ENCODE measurements around the gene IL12RB1. TPM values are rescaled to one million over a fixed set of nuclear protein-coding genes. Genes with fewer than 3 reads are reported as not detected.

Gene IL12RB1
- total and polyA plus RNA-seq, 2 donors from 2014 or later = 0.45 to 3.2 TPM

- Histone ChIP-seq H3K36me3 (ENCODE audit: control insufficient read depth in 2 of 3, insufficient read depth in 3 of 3, low read length in 3 of 3) (peaks cover 0 to 9% (median 0%) of the 10 kb centered on the region in 3 donors), H3K9ac (ENCODE audit: low read length in 3 of 3) (no peak overlapping the region), H3K27me3 (ENCODE audit: control insufficient read depth, insufficient read depth, low read length) (no peaks in the 10 kb centered on the region), H3K4me1 (ENCODE audit: control insufficient read depth in 2 of 3, insufficient read depth in 2 of 3, low read depth in 1 of 3, low read length in 3 of 3) (peaks cover 0 to 19% (median 5%) of the 10 kb centered on the region in 3 donors), H3K9me3 (ENCODE audit: control insufficient read depth in 2 of 3, insufficient read depth in 1 of 3, low read length in 3 of 3) (no peaks in the 10 kb centered on the region), H3K27ac (ENCODE audit: low read depth in 2 of 2, low read length in 2 of 2) (no peak overlapping the region), H3K4me3 (ENCODE audit: low read length in 3 of 3) (peak overlapping the region in 1 of 3 donors; percentile 18)
- DNase-seq (no peak), FAIRE-seq (no peak)
- TF ChIP-seq, protein P1, sequence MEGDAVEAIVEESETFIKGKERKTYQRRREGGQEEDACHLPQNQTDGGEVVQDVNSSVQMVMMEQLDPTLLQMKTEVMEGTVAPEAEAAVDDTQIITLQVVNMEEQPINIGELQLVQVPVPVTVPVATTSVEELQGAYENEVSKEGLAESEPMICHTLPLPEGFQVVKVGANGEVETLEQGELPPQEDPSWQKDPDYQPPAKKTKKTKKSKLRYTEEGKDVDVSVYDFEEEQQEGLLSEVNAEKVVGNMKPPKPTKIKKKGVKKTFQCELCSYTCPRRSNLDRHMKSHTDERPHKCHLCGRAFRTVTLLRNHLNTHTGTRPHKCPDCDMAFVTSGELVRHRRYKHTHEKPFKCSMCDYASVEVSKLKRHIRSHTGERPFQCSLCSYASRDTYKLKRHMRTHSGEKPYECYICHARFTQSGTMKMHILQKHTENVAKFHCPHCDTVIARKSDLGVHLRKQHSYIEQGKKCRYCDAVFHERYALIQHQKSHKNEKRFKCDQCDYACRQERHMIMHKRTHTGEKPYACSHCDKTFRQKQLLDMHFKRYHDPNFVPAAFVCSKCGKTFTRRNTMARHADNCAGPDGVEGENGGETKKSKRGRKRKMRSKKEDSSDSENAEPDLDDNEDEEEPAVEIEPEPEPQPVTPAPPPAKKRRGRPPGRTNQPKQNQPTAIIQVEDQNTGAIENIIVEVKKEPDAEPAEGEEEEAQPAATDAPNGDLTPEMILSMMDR (IDR thresholded peaks at IDR 0.05; ENCODE audit: borderline replicate concordance, extremely low read depth, insufficient read depth) = no peak
- intact Hi-C loops (cut with DNase I) = no loop called here
Measured at GRCh38 chr19:18010149-18010548, 76.6 kb downstream of the IL12RB1 start.

DNA sequence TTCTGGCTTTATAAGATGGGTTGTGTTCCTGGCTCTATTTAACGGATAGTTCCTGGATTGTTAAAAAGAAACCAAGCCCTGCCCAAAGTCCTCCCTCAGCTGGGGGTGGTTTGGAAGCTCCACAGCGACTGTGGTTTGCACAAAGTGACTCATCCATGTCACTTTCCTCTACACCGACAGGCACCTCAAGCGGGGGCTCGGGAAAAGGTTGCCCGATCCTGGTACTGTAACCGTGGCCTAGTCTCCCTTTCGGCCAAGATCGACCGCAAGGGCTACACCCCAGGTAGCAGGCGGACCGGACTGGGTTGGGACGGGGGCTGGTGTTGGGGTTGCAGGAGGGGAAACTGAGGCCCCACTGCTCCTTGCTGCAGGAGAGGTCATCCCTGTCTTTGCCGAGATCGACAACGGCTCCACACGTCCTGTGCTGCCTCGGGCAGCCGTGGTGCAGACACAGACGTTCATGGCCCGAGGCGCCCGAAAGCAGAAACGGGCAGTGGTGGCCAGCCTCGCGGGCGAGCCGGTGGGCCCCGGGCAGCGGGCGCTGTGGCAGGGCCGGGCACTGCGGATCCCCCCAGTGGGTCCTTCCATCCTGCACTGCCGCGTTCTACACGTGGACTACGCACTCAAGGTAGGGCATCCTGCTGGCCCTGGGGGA is 77.2 kb downstream of the IL12RB1 start:
- Histone ChIP-seq H3K4me3 (ENCODE audit: low read length in 3 of 3) (peak overlapping the region in 2 of 3 donors; percentile 58 to 60), H3K4me1 (ENCODE audit: control insufficient read depth in 2 of 3, insufficient read depth in 2 of 3, low read depth in 1 of 3, low read length in 3 of 3) (peaks cover 0 to 19% (median 5%) of the 10 kb centered on the region in 3 donors), H3K9ac (ENCODE audit: low read length in 3 of 3) (no peak overlapping the region), H3K27ac (ENCODE audit: low read depth in 2 of 2, low read length in 2 of 2) (no peak overlapping the region), H3K9me3 (ENCODE audit: control insufficient read depth in 2 of 3, insufficient read depth in 1 of 3, low read length in 3 of 3) (no peaks in the 10 kb centered on the region), H3K36me3 (ENCODE audit: control insufficient read depth in 2 of 3, insufficient read depth in 3 of 3, low read length in 3 of 3) (peaks cover 0 to 9% (median 0%) of the 10 kb centered on the region in 3 donors), H3K27me3 (ENCODE audit: control insufficient read depth, insufficient read depth, low read length) (no peaks in the 10 kb centered on the region)
- no peak for FAIRE-seq
- TF ChIP-seq, protein P1 (IDR thresholded peaks at IDR 0.05; ENCODE audit: borderline replicate concordance, extremely low read depth, insufficient read depth) = no peak
- no peak for DNase-seq
- intact Hi-C loops (cut with DNase I) = loop anchor here (5.0 kb wide), 1 partner anchor 48 kb away; no protein-coding TSS in a partner anchor

Other genes starting within 250 kb of the IL12RB1 start
- 30.8 TPM for gene JAK3, start 239.0 kb downstream of the IL12RB1 start, total RNA-seq
- 3.5 TPM for gene JAK3, start 239.0 kb downstream of the IL12RB1 start, polyA plus RNA-seq (ENCODE audit: insufficient read depth, low read depth, low replicate concordance)
- 1,282 TPM for gene RPL18A, start 227.0 kb downstream of the IL12RB1 start, total RNA-seq
- 1,707 TPM for gene RPL18A, start 227.0 kb downstream of the IL12RB1 start, polyA plus RNA-seq (ENCODE audit: insufficient read depth, low read depth, low replicate concordance)
- gene SLC5A5, start 215.0 kb downstream of the IL12RB1 start, total RNA-seq = 0.16 TPM
- not detected for gene SLC5A5, start 215.0 kb downstream of the IL12RB1 start, polyA plus RNA-seq (ENCODE audit: insufficient read depth, low read depth, low replicate concordance)
- 59.5 TPM for gene CCDC124, start 153.9 kb downstream of the IL12RB1 start, total RNA-seq
- 120 TPM for gene CCDC124, start 153.9 kb downstream of the IL12RB1 start, polyA plus RNA-seq (ENCODE audit: insufficient read depth, low read depth, low replicate concordance)
- gene KCNN1, start 119.8 kb downstream of the IL12RB1 start, total RNA-seq = 0.19 TPM
- gene KCNN1, start 119.8 kb downstream of the IL12RB1 start, polyA plus RNA-seq (ENCODE audit: insufficient read depth, low read depth, low replicate concordance) = 0.37 TPM
- gene ARRDC2, start 78.8 kb downstream of the IL12RB1 start, total RNA-seq = 68.4 TPM
- 20.8 TPM for gene ARRDC2, start 78.8 kb downstream of the IL12RB1 start, polyA plus RNA-seq (ENCODE audit: insufficient read depth, low read depth, low replicate concordance)
- gene MAST3, start 10.8 kb upstream of the IL12RB1 start, total RNA-seq = 16.0 TPM
- gene MAST3, start 10.8 kb upstream of the IL12RB1 start, polyA plus RNA-seq (ENCODE audit: insufficient read depth, low read depth, low replicate concordance) = 5.6 TPM
- 29.6 TPM for gene PIK3R2, start 66.2 kb upstream of the IL12RB1 start, total RNA-seq
- gene PIK3R2, start 66.2 kb upstream of the IL12RB1 start, polyA plus RNA-seq (ENCODE audit: insufficient read depth, low read depth, low replicate concordance) = 10.1 TPM
- gene IFI30, start 86.9 kb upstream of the IL12RB1 start, total RNA-seq = 109 TPM
- gene IFI30, start 86.9 kb upstream of the IL12RB1 start, polyA plus RNA-seq (ENCODE audit: insufficient read depth, low read depth, low replicate concordance) = 173 TPM
- gene MPV17L2, start 106.3 kb upstream of the IL12RB1 start, total RNA-seq = 11.5 TPM
- 31.1 TPM for gene MPV17L2, start 106.3 kb upstream of the IL12RB1 start, polyA plus RNA-seq (ENCODE audit: insufficient read depth, low read depth, low replicate concordance)
- 5.2 TPM for gene RAB3A, start 117.1 kb upstream of the IL12RB1 start, total RNA-seq
- gene RAB3A, start 117.1 kb upstream of the IL12RB1 start, polyA plus RNA-seq (ENCODE audit: insufficient read depth, low read depth, low replicate concordance) = 10.5 TPM
- 2.0 TPM for gene PDE4C, start 139.5 kb upstream of the IL12RB1 start, total RNA-seq
- gene PDE4C, start 139.5 kb upstream of the IL12RB1 start, polyA plus RNA-seq (ENCODE audit: insufficient read depth, low read depth, low replicate concordance) = not detected
- gene IQCN, start 187.5 kb upstream of the IL12RB1 start, total RNA-seq = 6.3 TPM
- gene IQCN, start 187.5 kb upstream of the IL12RB1 start, polyA plus RNA-seq (ENCODE audit: insufficient read depth, low read depth, low replicate concordance) = 0.82 TPM
- 181 TPM for gene JUND, start 194.7 kb upstream of the IL12RB1 start, total RNA-seq
- gene JUND, start 194.7 kb upstream of the IL12RB1 start, polyA plus RNA-seq (ENCODE audit: insufficient read depth, low read depth, low replicate concordance) = 117 TPM
- gene LSM4, start 236.1 kb upstream of the IL12RB1 start, total RNA-seq = 87.7 TPM
- gene LSM4, start 236.1 kb upstream of the IL12RB1 start, polyA plus RNA-seq (ENCODE audit: insufficient read depth, low read depth, low replicate concordance) = 245 TPM